Measurements from ENCODE around the gene PEAK1. TPM values are rescaled to one million over a fixed set of nuclear protein-coding genes. Genes with fewer than 3 reads are reported as not detected.

PEAK1 gene
- total and polyA plus RNA-seq, 10 of the 15 experiments (the other 5 are each of a cell fraction or from before 2014, with no cell fraction given) = 0.62 to 24.2 (median 11.2) TPM

GRCh38 chr15:77356305-77356704 lies 63.6 kb downstream of the PEAK1 start:
- no TSS peak for BruUV-seq (replicated peaks)
- in situ Hi-C loops (cut with MboI) = no loop called here
- RAD21 ChIA-PET (ENCODE audit: unreplicated experiment) = no interaction called here

GRCh38 chr15:77355321-77355720 lies 64.6 kb downstream of the PEAK1 start:
- no peak overlapping the region for H3K9ac ChIP-seq (ENCODE audit: control insufficient read depth, insufficient read depth, low read length)
- no peaks in the 10 kb centered on the region for H3K9me3 ChIP-seq (replicated peaks; ENCODE audit: control insufficient read depth, insufficient read depth, low read length)
- ChIA-PET SMC1A (ENCODE audit: uncharacterized antibody, unreplicated experiment) (interaction anchor here (1.1 kb wide), 1 partner anchor 168 kb away, joined by 3 read pairs; no protein-coding TSS in a partner anchor), CTCF (no interaction called here), RAD21 (ENCODE audit: unreplicated experiment) (no interaction called here), POLR2A (interaction anchor here (0.5 kb wide), 1 partner anchor 379 kb away, joined by 3 read pairs; no protein-coding TSS in a partner anchor)
- no peak for FAIRE-seq
- H2AFZ ChIP-seq (ENCODE audit: control insufficient read depth, low read depth, low read length) = no peak overlapping the region
- no TSS peak for BruUV-seq (replicated peaks)
- in situ Hi-C loops (cut with MboI) (no loop called here), intact Hi-C loops (cut with micrococcal nuclease; ENCODE audit: unreplicated experiment) (no loop called here)
- ATAC-seq = no peak
- H3K79me2 ChIP-seq (ENCODE audit: control insufficient read depth, insufficient read depth, low read length) = no peaks in the 10 kb centered on the region
- H3K4me1 ChIP-seq (ENCODE audit: control insufficient read depth, insufficient read depth, low read length) = no peaks in the 10 kb centered on the region
- no peak overlapping the region for H3K4me3 ChIP-seq
- H3K36me3 ChIP-seq (ENCODE audit: control insufficient read depth in 2 of 2, insufficient read depth in 2 of 2, low read length in 1 of 2) = no peaks in the 10 kb centered on the region; a peak in 1 of 4 replicates
- no peaks in the 10 kb centered on the region for H3K27me3 ChIP-seq (replicated peaks in 1 of 2; ENCODE audit: control insufficient read depth in 2 of 2, insufficient read depth in 2 of 2, low read length in 1 of 2)
- DNase-seq (ENCODE audit: low read depth, low spot score) = no peak
- TF ChIP-seq EGR1 (IDR thresholded peaks at IDR 0.05; ENCODE audit: borderline replicate concordance in 1 of 2, low read depth in 2 of 2, low read length in 2 of 2) (no peak), NFYB (IDR thresholded peaks at IDR 0.05; ENCODE audit: insufficient read depth, low read depth, low read length) (no peak)
- no peaks in the 10 kb centered on the region for H4K20me1 ChIP-seq (ENCODE audit: control insufficient read depth, insufficient read depth)
- 94% methylated on average over 3 of the region's 3 CpGs for WGBS (ENCODE audit: insufficient coverage, insufficient replicate concordance, low lambda C conversion rate, missing lambda C conversion rate)
- no peak overlapping the region for H3K27ac ChIP-seq (ENCODE audit: control insufficient read depth, insufficient read depth)
- H3K4me2 ChIP-seq (ENCODE audit: control insufficient read depth, insufficient read depth) = no peak overlapping the region

More at GRCh38 chr15:77356305-77356704, 63.6 kb downstream of the PEAK1 start:
- DNase-seq (ENCODE audit: low read depth, low spot score) (no peak), ATAC-seq (no peak), FAIRE-seq (no peak)
- no peaks in the 10 kb centered on the region; a peak in 1 of 4 replicates for H3K36me3 ChIP-seq (ENCODE audit: control insufficient read depth in 2 of 2, insufficient read depth in 2 of 2, low read length in 1 of 2)
- no peak overlapping the region for H3K27ac ChIP-seq (ENCODE audit: control insufficient read depth, insufficient read depth)
- no peak for TF ChIP-seq RAD51 (IDR thresholded peaks at IDR 0.05)
- TF ChIP-seq RUNX3 (IDR thresholded peaks at IDR 0.05; ENCODE audit: low read length) = no peak
- no peak for TF ChIP-seq GABPA (IDR thresholded peaks at IDR 0.05; ENCODE audit: low read depth)
- no peak for TF ChIP-seq ZNF24 (IDR thresholded peaks at IDR 0.05)
- no peak for TF ChIP-seq LARP7 (IDR thresholded peaks at IDR 0.05)
- TF ChIP-seq KLF5 (IDR thresholded peaks at IDR 0.05; ENCODE audit: partially characterized antibody) = no peak
- TF ChIP-seq PBX3 (IDR thresholded peaks at IDR 0.05; ENCODE audit: insufficient replicate concordance, low read depth, low read length) = no peak
- no peak for TF ChIP-seq STAT1 (conservative IDR thresholded peaks at IDR 0.05)
- H2AFZ ChIP-seq (ENCODE audit: control insufficient read depth, low read depth, low read length) = no peak overlapping the region
- SMC1A ChIA-PET (ENCODE audit: uncharacterized antibody, unreplicated experiment) = interaction anchor here (0.6 to 1.1 kb wide), 2 partner anchors 169 to 1470 kb away, joined by 3 read pairs; no protein-coding TSS in a partner anchor
- CTCF ChIA-PET = no interaction called here
- no peak overlapping the region for H3K4me3 ChIP-seq
- H3K9ac ChIP-seq (ENCODE audit: control insufficient read depth, insufficient read depth, low read length) = no peak overlapping the region
- POLR2A ChIA-PET = no interaction called here
- H3K4me2 ChIP-seq (ENCODE audit: control insufficient read depth, insufficient read depth) = no peak overlapping the region
- no peaks in the 10 kb centered on the region for H3K27me3 ChIP-seq (replicated peaks in 1 of 2; ENCODE audit: control insufficient read depth in 2 of 2, insufficient read depth in 2 of 2, low read length in 1 of 2)
- intact Hi-C loops (cut with micrococcal nuclease; ENCODE audit: unreplicated experiment) = no loop called here
- no peaks in the 10 kb centered on the region for H4K20me1 ChIP-seq (ENCODE audit: control insufficient read depth, insufficient read depth)
- no peaks in the 10 kb centered on the region for H3K79me2 ChIP-seq (ENCODE audit: control insufficient read depth, insufficient read depth, low read length)
- H3K4me1 ChIP-seq (ENCODE audit: control insufficient read depth, insufficient read depth, low read length) = no peaks in the 10 kb centered on the region
- WGBS (ENCODE audit: insufficient coverage, insufficient replicate concordance, low lambda C conversion rate, missing lambda C conversion rate) = 79% methylated on average over 3 of the region's 3 CpGs
- no peaks in the 10 kb centered on the region for H3K9me3 ChIP-seq (replicated peaks; ENCODE audit: control insufficient read depth, insufficient read depth, low read length)

Data from GM12878 (cell line).